Esophagus squamous epithelium (tissue), 4 donors: ENCODE results near the gene PTPRM.

Experiments
- CTCF ChIP-seq, 6 experiments: fragments of 450-650 bp in 4 of 6; fragments of 200-600 bp in 2 of 6; sonication (generic) in 2 of 6; IDR thresholded peaks; one replicate each; pipeline ENCODE4 v1.5.1; 2016 to 2019; ENCODE audit warnings: antibody characterized with exemption in 6 of 6, mild to moderate bottlenecking in 4 of 6, moderate library complexity in 4 of 6
- POLR2A ChIP-seq, 4 donors: fragments of 450-650 bp; IDR thresholded peaks; one replicate each; pipeline ENCODE4 v1.6.1; 2017; ENCODE audit warnings: antibody characterized with exemption in 4 of 4, mild to moderate bottlenecking in 4 of 4, moderate library complexity in 3 of 4

- TF ChIP-seq CTCF (IDR thresholded peaks at IDR 0.05), result no peak
- no peak for TF ChIP-seq POLR2A (IDR thresholded peaks at IDR 0.05)
These were observed 863.9 kb downstream of the PTPRM start for GRCh38 chr18:8431036-8431435.
